ENCODE data around the gene SLC16A6. TPM values are rescaled to one million over a fixed set of nuclear protein-coding genes. Genes with fewer than 3 reads are reported as not detected.
A peak's percentile ranks its signal among the peaks of the same experiment; 100 is the strongest.
"Not testable (repeated sequence)": the region's sequence is repeated elsewhere in the genome, so short reads cannot be mapped to it uniquely, and the experiment has no call there.

SLC16A6 gene
- total RNA-seq, 6 donors from 2014 or later: 2.4 to 9.9 (median 6.5) TPM

DNA sequence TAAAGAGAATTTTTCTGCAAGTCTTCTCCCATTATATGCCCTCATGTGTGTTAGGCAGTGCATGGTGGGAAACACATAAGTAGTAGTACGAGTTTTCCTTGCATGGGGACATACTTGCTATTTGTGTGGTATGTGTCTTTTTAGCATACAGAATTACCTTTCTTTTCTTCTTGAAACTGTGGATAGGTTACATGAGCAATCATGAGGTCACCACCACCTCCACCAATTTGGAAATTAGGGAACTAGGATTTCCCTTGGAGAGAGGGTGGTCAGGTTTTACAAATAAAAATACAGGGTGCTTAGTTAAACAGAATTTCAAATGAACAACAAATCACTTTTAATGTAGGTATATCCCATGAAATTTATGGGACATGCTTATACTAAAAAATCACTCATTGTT, 59.4 kb downstream of the SLC16A6 start:
- ATAC-seq (ENCODE audit: low FRiP score in 2 of 2) (no peak), DNase-seq (no peak)
- Histone ChIP-seq H3K27me3 (no peaks in the 10 kb centered on the region), H3K4me1 (peaks cover 0 to 7% (median 1%) of the 10 kb centered on the region in 4 donors), H3K36me3 (no peaks in the 10 kb centered on the region), H3K9me3 (no peaks in the 10 kb centered on the region), H3K4me3 (no peak overlapping the region), H3K27ac (no peak overlapping the region)
- TF ChIP-seq, protein P1, sequence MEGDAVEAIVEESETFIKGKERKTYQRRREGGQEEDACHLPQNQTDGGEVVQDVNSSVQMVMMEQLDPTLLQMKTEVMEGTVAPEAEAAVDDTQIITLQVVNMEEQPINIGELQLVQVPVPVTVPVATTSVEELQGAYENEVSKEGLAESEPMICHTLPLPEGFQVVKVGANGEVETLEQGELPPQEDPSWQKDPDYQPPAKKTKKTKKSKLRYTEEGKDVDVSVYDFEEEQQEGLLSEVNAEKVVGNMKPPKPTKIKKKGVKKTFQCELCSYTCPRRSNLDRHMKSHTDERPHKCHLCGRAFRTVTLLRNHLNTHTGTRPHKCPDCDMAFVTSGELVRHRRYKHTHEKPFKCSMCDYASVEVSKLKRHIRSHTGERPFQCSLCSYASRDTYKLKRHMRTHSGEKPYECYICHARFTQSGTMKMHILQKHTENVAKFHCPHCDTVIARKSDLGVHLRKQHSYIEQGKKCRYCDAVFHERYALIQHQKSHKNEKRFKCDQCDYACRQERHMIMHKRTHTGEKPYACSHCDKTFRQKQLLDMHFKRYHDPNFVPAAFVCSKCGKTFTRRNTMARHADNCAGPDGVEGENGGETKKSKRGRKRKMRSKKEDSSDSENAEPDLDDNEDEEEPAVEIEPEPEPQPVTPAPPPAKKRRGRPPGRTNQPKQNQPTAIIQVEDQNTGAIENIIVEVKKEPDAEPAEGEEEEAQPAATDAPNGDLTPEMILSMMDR (IDR thresholded peaks at IDR 0.05): no peak
- no peak for TF ChIP-seq POLR2A (IDR thresholded peaks at IDR 0.05)
- no peak for TF ChIP-seq EP300 (IDR thresholded peaks at IDR 0.05)
- TF ChIP-seq POLR2AphosphoS5 (IDR thresholded peaks at IDR 0.05): no peak
- 92 to 97% methylated on average over 1 of the region's 1 CpG for WGBS, 2 donors

DNA sequence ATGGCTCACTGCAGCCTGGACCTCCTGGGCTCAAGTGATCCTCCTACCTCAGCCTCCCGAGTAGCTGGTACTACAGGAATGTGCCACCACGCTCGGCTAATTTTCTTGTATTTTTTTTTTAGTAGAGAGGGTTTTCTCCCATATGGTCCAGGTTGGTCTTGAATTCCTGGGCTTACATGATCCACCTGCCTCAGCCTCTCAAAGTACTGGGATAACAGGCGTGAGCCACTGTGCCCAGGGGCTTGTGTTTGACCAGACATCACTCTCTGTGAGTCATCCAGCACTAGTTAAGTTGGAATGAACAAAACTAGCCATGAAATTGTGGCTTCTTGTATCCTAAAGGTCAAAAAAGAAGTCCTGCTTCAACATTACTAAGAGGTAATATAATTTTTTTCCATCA, 59.8 kb downstream of the SLC16A6 start:
- H3K27ac ChIP-seq; ATAC-seq (ENCODE audit: low FRiP score in 2 of 2); DNase-seq; H3K36me3 ChIP-seq; H3K4me1 ChIP-seq; H3K4me3 ChIP-seq; H3K9me3 ChIP-seq; H3K27me3 ChIP-seq: not testable (repeated sequence)
- WGBS, 2 donors: 98 to 100% methylated on average over 4 of the region's 4 CpGs

DNA sequence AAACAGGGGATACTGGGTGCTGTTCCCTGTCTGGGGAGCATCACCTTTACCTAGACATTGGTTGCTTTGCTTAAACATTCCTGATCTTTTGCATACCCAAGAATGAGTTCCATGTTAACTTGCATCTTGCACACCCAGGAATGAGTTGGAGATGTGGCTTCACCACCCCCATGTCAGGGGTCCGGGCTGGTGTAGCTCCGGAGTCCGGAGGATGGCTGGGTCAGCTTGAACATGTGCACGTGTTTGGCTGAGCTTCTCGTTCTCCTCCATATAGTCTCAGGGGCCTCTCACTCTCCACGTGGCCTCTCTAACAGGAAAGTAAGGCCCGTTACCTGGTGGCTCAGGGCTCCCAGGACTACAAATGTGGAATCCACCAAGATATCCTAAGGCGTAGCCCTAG, 61.3 kb downstream of the SLC16A6 start:
- DNase-seq: no peak
- 91% methylated on average over 8 of the region's 8 CpGs for WGBS, 2 donors
- no peak for ATAC-seq (ENCODE audit: low FRiP score in 2 of 2)
- Histone ChIP-seq H3K27ac (no peak overlapping the region), H3K9me3 (no peaks in the 10 kb centered on the region), H3K4me3 (no peak overlapping the region), H3K36me3 (no peaks in the 10 kb centered on the region), H3K27me3 (no peaks in the 10 kb centered on the region), H3K4me1 (no peaks in the 10 kb centered on the region)
- TF ChIP-seq EP300 (IDR thresholded peaks at IDR 0.05) (no peak), POLR2AphosphoS5 (IDR thresholded peaks at IDR 0.05) (no peak)

DNA sequence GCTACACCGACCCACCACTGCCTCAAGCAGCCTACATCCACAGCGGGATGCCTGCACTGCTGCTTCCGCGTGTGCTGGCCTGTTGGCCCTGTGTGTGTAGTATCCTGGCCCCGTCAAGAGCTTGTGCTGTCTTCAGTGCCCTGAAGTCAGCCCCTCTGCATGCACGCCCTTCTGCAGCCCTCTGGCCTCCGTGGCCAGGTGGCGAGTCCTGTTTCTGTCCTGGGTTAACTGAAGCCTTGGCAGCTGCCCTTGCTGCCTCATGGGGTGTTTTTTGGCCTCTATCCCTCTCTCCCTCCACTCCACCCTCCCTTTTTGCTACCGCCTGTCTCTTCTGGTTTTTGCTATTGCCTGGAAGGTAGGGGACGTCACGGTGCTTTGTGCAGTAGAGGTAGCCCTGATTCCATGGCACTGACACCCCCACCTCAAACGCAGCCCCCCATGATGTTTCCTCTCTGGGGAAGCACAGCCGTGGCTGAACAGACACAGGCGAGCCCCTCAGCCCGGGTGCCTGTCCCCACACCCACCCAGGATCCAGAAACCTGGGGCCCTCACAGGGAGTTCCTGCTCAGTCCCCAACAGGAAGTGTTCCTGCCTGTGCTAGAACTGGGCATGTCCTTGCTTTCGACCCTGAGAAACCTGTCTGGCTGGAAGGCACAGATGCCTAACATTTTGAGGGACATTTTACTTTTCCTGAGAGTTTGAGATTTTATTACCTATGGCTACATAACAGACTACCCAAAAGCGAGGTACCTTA, 61.9 kb downstream of the SLC16A6 start:
- peak in 1 of 2 donors; percentile 44 for ATAC-seq (ENCODE audit: low FRiP score in 2 of 2)
- Histone ChIP-seq H3K27me3 (no peaks in the 10 kb centered on the region), H3K9me3 (no peaks in the 10 kb centered on the region), H3K36me3 (no peaks in the 10 kb centered on the region), H3K4me1 (no peaks in the 10 kb centered on the region), H3K27ac (no peak overlapping the region), H3K4me3 (no peak overlapping the region)
- 74 to 80% methylated on average over 11 to 17 of the region's 17 CpGs for WGBS, 2 donors
- TF ChIP-seq POLR2AphosphoS5 (IDR thresholded peaks at IDR 0.05) (no peak), EP300 (IDR thresholded peaks at IDR 0.05) (no peak), POLR2A (IDR thresholded peaks at IDR 0.05) (no peak)
- TF ChIP-seq, protein P1 (IDR thresholded peaks at IDR 0.05): no peak
- DNase-seq: peak in 1 of 2 donors; percentile 33

DNA sequence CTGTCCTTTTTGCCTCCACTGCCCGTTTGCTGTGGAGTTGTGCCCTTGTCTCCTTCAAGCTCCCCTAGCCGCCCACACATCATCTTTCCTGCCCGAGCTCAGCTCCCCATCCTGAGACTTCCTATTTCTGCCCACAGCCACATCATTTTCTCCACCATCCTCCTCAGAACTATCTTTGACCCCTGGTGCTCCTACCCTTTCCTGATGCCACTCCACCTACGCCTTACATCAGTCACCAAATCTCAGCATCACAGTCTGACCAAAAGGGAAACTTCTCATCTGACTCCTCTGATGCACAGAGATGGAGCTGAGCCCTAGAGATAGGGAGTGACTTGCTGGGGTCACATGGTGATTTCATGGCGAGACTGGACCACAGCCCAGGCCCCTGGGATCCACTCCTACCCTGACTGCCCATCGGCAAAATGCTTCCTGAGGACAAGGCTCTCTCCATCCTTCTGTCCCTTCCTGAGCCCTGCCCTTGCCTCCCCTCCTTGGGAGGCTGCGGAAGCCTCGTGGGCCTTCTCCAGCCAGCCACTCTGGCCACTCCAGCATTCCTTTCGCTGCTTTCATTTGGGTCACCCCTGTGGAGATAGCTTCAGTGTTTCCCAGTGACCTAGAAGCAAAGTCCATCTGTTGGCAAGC, 62.8 kb downstream of the SLC16A6 start:
- WGBS, 2 donors: 85 to 88% methylated on average over 8 to 9 of the region's 9 CpGs
- not testable (repeated sequence) for H3K4me3 ChIP-seq
- ATAC-seq (ENCODE audit: low FRiP score in 2 of 2): peak in 1 of 2 donors; percentile 15

DNA sequence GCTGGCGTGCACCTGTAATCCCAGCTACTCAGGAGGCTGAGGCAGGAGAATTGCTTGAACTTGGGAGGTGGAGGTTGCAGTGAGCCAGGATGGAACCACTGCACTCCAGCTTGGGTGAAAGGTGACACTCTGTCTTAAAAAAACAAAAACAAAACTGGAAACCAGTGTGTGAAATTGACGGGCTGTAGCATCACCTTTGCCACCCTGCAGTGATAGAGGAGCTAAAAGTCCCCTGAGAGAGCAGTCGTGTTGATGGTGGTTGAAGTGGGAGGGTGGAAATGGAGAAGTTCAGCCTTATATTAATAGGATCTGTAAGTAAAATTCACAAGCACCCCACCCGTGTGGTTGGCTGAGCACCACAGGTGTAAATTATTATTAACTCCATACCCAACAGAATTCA, 65.9 kb downstream of the SLC16A6 start:
- not testable (repeated sequence) for H3K4me3 ChIP-seq; H3K4me1 ChIP-seq; DNase-seq; H3K36me3 ChIP-seq; H3K27me3 ChIP-seq; H3K9me3 ChIP-seq; H3K27ac ChIP-seq; ATAC-seq (ENCODE audit: low FRiP score in 2 of 2)
- 82 to 87% methylated on average over 4 of the region's 4 CpGs for WGBS, 2 donors

More for the DNA sequence above, 62.8 kb downstream of the SLC16A6 start:
- DNase-seq, H3K27me3 ChIP-seq, H3K4me1 ChIP-seq, H3K36me3 ChIP-seq, H3K27ac ChIP-seq, H3K9me3 ChIP-seq: not testable (repeated sequence)

DNA sequence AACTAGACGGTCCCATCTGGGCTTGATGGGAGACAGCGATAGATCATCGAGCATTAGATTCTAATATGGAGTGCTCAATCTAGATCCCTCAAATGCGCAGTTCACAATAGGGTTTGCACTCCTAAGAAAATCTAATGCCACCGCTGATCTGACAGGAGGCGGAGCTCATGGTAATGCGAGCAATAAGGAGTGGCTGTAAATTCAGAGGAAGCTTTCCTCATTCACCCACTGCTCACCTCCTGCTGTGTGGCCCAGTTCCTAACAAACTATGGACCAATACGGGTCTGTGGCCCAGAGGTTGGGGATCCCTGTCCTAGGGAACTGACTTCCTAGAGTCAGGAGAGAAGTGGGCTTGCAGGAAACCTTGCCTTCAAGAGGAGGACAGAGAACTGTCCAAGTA, 68.3 kb downstream of the SLC16A6 start:
- Histone ChIP-seq H3K27ac (no peak overlapping the region), H3K27me3 (no peaks in the 10 kb centered on the region), H3K4me1 (no peaks in the 10 kb centered on the region), H3K9me3 (no peaks in the 10 kb centered on the region), H3K4me3 (no peak overlapping the region), H3K36me3 (peaks cover 0 to 4% (median 0%) of the 10 kb centered on the region in 4 donors)
- no peak for TF ChIP-seq POLR2AphosphoS5 (IDR thresholded peaks at IDR 0.05)
- no peak for TF ChIP-seq POLR2A (IDR thresholded peaks at IDR 0.05)
- TF ChIP-seq, protein P1 (IDR thresholded peaks at IDR 0.05): no peak
- TF ChIP-seq EP300 (IDR thresholded peaks at IDR 0.05): no peak
- WGBS, 2 donors: 94 to 97% methylated on average over 8 of the region's 8 CpGs
- ATAC-seq (ENCODE audit: low FRiP score in 2 of 2): no peak
- DNase-seq: no peak
